NCI-H82 (cell line): ENCODE data around the gene DNM3.
"Not testable (repeated sequence)": the region's sequence is repeated elsewhere in the genome, so short reads cannot be mapped to it uniquely, and the experiment has no call there.

ENCODE experiments used
- DNase-seq: peaks from one replicate; lab custom pipeline; 2025; lab: John Stamatoyannopoulos, UW

The DNM3 gene

GRCh38 chr1:172423336-172423735 lies 582.0 kb downstream of the DNM3 start:
- no peak for DNase-seq

DNA sequence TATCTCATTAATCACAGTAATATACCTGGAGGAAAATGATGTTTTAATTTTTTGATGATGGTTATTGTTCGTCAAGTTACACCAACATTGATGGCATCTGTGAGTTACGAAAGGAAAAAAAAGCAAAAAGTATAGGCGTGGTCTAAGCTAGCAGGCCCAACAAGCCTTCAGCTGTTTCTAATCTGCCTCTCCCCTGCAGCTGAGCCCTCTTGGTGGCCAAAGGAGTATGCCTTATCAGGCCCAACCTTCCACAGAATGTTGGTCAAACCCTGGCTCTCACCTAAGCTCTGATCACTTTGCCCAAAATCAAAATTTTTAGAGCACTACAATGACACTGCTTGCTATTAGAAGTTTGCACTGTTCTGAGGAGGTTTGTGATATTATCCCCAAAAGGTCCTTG lies 584.0 kb downstream of the DNM3 start:
- no peak for DNase-seq

GRCh38 chr1:172427191-172427590 lies 585.9 kb downstream of the DNM3 start:
- DNase-seq, result no peak

- peak; percentile 73 for DNase-seq
Measured at GRCh38 chr1:172429331-172430127, 588.2 kb downstream of the DNM3 start.

GRCh38 chr1:172430128-172430454 lies 588.8 kb downstream of the DNM3 start:
- no peak for DNase-seq

- DNase-seq, result no peak
Measured at GRCh38 chr1:172431204-172431603, 589.9 kb downstream of the DNM3 start.

DNA sequence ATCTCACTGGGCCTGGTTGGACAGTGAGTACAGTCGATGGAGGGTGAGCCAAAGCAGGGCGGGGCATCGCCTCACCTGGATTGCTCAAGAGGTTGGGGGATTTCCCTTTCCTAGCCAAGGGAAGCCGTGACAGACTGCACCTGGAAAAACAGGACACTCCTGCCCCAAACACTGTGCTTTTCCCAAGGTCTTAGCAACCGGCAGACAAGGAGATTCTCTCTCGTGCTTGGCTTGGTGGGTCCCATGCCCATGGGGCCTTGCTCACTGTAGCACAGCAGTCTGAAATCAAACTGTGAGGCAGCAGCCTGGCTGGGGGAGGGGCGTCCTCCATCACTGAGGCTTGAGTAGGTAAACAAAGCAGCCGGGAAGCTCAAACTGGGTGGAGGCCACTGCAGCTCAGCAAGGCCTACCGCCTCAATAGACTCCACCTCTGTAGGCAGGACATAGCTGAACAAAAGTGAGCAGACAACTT lies 590.5 kb downstream of the DNM3 start:
- no peak for DNase-seq

GRCh38 chr1:172437183-172437582 lies 595.9 kb downstream of the DNM3 start:
- DNase-seq, result not testable (repeated sequence)

DNA sequence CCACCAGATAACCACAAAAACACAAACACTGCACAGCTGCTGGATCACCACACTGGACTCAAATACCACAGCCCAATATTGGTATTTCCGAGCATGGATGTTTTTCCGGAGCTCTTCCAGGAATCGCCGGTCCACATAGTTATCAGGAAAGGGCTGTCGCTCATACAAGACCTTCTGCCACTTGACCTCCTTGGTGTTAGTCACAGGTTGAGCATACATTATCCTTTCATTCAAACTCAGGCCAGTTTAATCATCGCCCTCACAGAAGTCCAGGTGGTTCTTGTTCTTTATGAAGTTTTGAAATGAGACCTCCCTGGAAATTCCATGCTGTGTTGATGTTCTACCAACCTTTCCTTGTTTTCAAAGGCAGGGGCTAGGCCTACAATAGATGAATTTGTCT lies 601.1 kb downstream of the DNM3 start:
- no peak for DNase-seq

DNA sequence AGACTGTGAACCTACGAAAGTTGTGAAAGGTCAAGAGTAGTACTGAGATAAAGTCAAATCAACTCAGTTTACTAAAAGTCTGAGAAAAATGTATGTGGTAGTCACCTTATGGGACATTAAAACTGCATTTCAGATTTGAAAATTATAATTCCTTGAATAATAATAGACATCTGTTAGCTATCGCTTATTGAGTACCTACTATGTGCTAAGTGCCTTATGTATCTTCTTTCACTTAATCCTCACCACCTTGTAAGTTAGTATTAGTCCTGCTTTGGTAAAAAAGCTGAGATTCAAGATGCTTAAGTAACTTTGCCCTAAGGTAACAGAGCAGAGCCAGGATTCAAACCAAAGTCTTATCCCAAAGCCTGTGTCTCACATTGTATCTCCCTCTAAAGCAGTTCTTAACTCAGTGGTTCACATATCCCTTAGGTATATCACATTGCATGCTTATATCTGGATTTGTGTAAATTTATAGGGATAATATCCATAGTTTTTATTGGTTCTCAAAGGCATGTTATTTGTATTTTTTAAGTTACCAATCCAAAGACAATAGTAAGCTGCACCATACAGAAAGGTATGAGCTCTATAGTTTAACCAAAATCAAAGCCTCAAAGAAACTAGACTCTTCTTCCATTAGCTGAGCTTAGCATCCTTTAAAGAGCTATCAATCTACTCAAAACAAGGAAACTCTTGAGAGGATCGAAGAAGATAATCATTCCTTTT lies 601.7 kb downstream of the DNM3 start:
- no peak for DNase-seq

GRCh38 chr1:172443666-172444453 lies 602.6 kb downstream of the DNM3 start, which contains the start of gene PIGC:
TSS of gene PIGC (minus strand) at chr1:172444069. CDS start at chr1:172442622, 1,447 bp downstream.
- peak; percentile 96 for DNase-seq

DNA sequence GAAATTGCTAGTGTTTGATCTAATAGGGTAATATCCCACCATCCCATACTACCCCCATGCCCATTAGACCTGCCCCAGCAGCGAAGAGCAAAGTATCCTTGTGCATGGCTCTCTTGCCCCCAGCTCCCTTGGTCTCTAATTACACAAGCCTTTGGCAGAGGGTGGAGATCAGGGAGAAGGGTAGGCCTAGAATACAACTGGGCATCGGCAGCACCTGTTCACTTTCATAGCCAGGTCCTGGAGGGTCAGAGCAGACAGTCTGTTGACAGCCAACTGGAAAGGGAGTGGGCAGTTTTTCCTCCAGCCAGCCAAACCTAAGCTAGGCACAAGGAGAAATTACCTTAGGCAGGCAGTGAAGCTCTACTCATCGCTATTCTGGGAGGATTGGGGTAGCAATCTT lies 605.2 kb downstream of the DNM3 start:
- no peak for DNase-seq

GRCh38 chr1:172447641-172448040 lies 606.3 kb downstream of the DNM3 start:
- DNase-seq, result no peak

GRCh38 chr1:172448995-172449584 lies 607.8 kb downstream of the DNM3 start:
- DNase-seq, result no peak

GRCh38 chr1:172449585-172450523 lies 608.6 kb downstream of the DNM3 start:
- peak; percentile 74 for DNase-seq

- no peak for DNase-seq
Measured at GRCh38 chr1:172450524-172450885, 609.2 kb downstream of the DNM3 start.

DNA sequence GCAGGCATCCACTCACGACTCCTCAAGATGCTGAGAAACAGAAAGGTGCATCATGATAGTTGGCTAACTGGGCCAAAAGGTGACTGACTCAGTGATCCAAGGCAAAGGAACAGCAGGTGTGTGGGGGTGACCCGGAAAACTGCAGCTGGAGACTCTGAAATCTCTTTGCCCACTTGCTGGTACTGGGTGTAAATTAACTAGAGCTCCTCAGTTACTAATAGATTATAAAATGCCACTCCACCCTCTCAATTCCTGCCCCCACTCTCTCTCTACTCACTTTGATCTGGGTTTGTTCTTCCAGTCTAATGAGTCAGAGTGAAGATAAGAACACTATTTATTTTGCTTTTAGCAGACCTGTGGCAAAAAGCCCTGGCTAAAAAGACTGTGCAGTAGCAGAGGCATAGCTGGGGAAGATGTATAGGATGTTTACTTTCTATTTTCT lies 609.7 kb downstream of the DNM3 start:
- no peak for DNase-seq

DNA sequence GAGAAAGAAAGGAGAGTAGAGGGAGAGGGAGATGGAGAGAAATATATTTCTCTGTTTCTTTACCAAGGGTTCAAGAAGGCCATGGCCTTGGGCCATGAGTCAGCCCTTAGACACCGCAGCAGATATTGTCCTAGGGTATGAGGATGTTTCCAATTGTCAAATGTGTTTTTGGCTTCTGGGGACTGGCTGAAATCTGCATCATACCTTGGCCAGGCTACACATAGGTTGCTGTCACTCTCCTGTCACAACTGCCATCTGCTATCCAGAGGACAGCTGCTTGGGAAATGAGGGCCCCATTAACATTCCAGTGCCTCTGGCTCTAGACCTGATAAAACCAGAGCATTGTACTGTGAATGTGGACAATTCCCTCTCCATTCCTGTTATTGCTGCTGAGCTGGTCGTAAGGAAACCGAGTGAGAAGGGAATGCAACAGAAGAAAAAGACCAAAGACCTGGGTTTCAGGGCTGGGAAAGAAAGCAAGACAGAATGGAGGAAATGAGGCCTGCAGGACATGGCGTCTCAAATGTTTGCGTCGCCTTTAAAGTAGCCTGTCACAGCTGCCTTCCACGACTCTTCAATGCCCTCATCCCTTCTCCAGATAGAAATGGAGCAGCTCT lies 611.3 kb downstream of the DNM3 start:
- DNase-seq, result peak; percentile 23

DNA sequence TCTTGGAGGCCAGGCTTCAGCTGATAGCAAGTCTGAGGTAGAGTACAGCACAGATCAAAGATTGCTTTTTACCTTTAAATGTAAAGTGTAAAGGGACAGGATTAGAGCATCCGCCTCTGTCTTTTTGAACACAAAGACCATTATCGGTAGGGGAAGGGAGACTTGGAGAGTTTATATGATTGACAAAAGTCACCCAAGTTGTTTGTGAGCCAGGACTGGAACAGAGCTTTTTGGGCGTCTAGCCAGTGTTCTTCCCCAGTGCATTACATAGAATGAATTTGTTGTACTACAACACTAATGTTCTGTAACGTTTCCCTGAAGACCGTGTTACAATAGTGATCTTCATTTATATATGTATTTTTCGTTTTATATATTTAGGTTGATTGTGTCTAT lies 611.9 kb downstream of the DNM3 start:
- DNase-seq, result no peak

DNA sequence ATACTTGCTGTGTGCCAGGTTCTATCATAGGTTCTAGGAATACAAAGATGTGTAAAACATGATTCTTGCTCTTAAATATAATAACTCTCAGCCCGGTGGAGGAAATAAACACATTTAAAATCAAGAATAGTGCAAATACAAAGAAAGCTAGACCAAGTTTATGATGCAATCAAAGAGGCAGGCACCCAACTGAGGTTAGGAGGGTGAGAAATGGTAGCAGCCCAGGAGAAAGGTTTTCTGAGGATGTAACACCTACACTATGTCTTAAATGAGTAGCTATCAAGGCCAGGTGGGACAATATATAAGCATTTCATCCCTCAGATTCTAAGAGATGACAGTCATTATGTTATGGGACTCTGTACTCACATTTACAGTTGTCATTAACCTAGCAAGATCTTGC lies 612.3 kb downstream of the DNM3 start:
- no peak for DNase-seq

GRCh38 chr1:172455451-172455850 lies 614.2 kb downstream of the DNM3 start:
- no peak for DNase-seq
